CD14-positive monocyte (primary cell): ENCODE data around the gene TFF1. TPM values are rescaled to one million over a fixed set of nuclear protein-coding genes. Genes with fewer than 3 reads are reported as not detected.
A peak's percentile ranks its signal among the peaks of the same experiment; 100 is the strongest.

Experiments
- DNase-seq, 3 donors: peaks; one replicate each; pipeline ENCODE4 v3.0.0-alpha.2; 2011 to 2022
- H2AFZ ChIP-seq: 2 replicates; pipeline ENCODE4 v1.6.0; 2012; ENCODE audit warnings: mild to moderate bottlenecking, low read depth, low read length, inconsistent platforms; ENCODE audit not compliant: insufficient read depth, poor library complexity, severe bottlenecking
- H3K27ac ChIP-seq, 2 donors: 1 replicate in 1 of 2; 2 replicates in 1 of 2; pipeline ENCODE4 v1.5.1; 2012 to 2013; ENCODE audit warnings: low read length in 2 of 2, control low read depth in 1 of 2, inconsistent platforms in 1 of 2, low read depth in 1 of 2, mild to moderate bottlenecking in 1 of 2
- H3K27me3 ChIP-seq, 2 donors: one replicate each; pipeline versions ENCODE4 v1.6.0 to v1.6.1; 2011 to 2013; ENCODE audit warnings: low read length in 2 of 2; ENCODE audit not compliant: control insufficient read depth in 2 of 2, insufficient read depth in 2 of 2
- H3K36me3 ChIP-seq, 2 donors: replicated peaks in 1 of 2; 1 replicate in 1 of 2; 2 replicates in 1 of 2; pipeline versions ENCODE4 v1.5.1 to v1.6.1; 2012 to 2013; ENCODE audit warnings: low read length in 2 of 2, control low read depth in 1 of 2, inconsistent platforms in 1 of 2, mild to moderate bottlenecking in 1 of 2; ENCODE audit not compliant: insufficient read depth in 2 of 2, control insufficient read depth in 1 of 2
- H3K4me1 ChIP-seq, 2 donors: 1 replicate in 1 of 2; 2 replicates in 1 of 2; pipeline versions ENCODE4 v1.5.1 to v1.6.1; 2012 to 2013; ENCODE audit warnings: low read length in 2 of 2, control low read depth in 1 of 2, inconsistent platforms in 1 of 2, mild to moderate bottlenecking in 1 of 2, moderate library complexity in 1 of 2; ENCODE audit not compliant: insufficient read depth in 2 of 2, control insufficient read depth in 1 of 2
- H3K4me2 ChIP-seq: replicated peaks from 2 replicates; pipeline ENCODE3; 2012; ENCODE audit warnings: low read length, moderate library complexity, mild to moderate bottlenecking; ENCODE audit not compliant: poor library complexity, severe bottlenecking; ENCODE audit errors: extremely low read depth
- H3K4me3 ChIP-seq, 3 experiments: fragments of 200-600 bp in 1 of 3; sonication (generic) in 1 of 3; replicated peaks in 1 of 3; 1 replicate in 2 of 3; 2 replicates in 1 of 3; pipeline ENCODE4 v1.5.1; 2011 to 2013; ENCODE audit warnings: low read length in 3 of 3, mild to moderate bottlenecking in 3 of 3, control low read depth in 2 of 3, low read depth in 2 of 3, inconsistent platforms in 1 of 3, moderate library complexity in 1 of 3
- H3K79me2 ChIP-seq: 2 replicates; pipeline ENCODE4 v1.6.0; 2012; ENCODE audit warnings: mild to moderate bottlenecking, control low read depth, inconsistent platforms, low read length, moderate library complexity; ENCODE audit not compliant: insufficient read depth
- H3K9ac ChIP-seq: 2 replicates; pipeline ENCODE4 v1.6.0; 2017; ENCODE audit warnings: low read length, mild to moderate bottlenecking; ENCODE audit not compliant: insufficient read depth, poor library complexity, severe bottlenecking
- H3K9me3 ChIP-seq, 2 donors: replicated peaks in 1 of 2; 1 replicate in 1 of 2; 2 replicates in 1 of 2; pipeline versions ENCODE4 v1.5.1 to v1.6.1; 2012 to 2013; ENCODE audit warnings: low read length in 2 of 2, control low read depth in 1 of 2; ENCODE audit not compliant: control insufficient read depth in 1 of 2, insufficient read depth in 1 of 2
- H4K20me1 ChIP-seq: 2 replicates; pipeline ENCODE4 v1.6.0; 2012; ENCODE audit warnings: mild to moderate bottlenecking, low read length, control low read depth, moderate library complexity; ENCODE audit not compliant: insufficient read depth
- H3K27ac Mint-ChIP-seq, 7 donors: one replicate each; pipeline ENCODE4 v1.8.0; 2020; ENCODE audit warnings: mild to moderate bottlenecking in 7 of 7, mixed read lengths in 7 of 7, moderate library complexity in 6 of 7, inconsistent platforms in 2 of 7
- H3K27me3 Mint-ChIP-seq, 3 donors: one replicate each; pipeline ENCODE4 v1.8.0; 2021 to 2022; ENCODE audit warnings: low read depth in 3 of 3, mild to moderate bottlenecking in 3 of 3, mixed read lengths in 3 of 3, moderate library complexity in 3 of 3, inconsistent platforms in 1 of 3
- H3K36me3 Mint-ChIP-seq, 2 donors: one replicate each; pipeline ENCODE4 v1.8.0; 2020; ENCODE audit warnings: mixed read lengths in 2 of 2, inconsistent platforms in 1 of 2, mild to moderate bottlenecking in 1 of 2
- H3K4me1 Mint-ChIP-seq: one replicate; pipeline ENCODE4 v1.8.0; 2020; ENCODE audit warnings: mild to moderate bottlenecking, mixed read lengths
- H3K4me3 Mint-ChIP-seq, 2 donors: one replicate each; pipeline ENCODE4 v1.8.0; 2020; ENCODE audit warnings: mild to moderate bottlenecking in 2 of 2, mixed read lengths in 2 of 2, moderate library complexity in 1 of 2
- H3K9me3 Mint-ChIP-seq, 7 donors: one replicate each; pipeline ENCODE4 v1.8.0; 2020 to 2022; ENCODE audit warnings: mixed read lengths in 7 of 7, mild to moderate bottlenecking in 6 of 7, moderate library complexity in 6 of 7, inconsistent platforms in 2 of 7
- WGBS: methylation state at CpG from one replicate; pipeline ENCODE4 v1.1.5; 2013; ENCODE audit warnings: missing lambda C conversion rate; ENCODE audit not compliant: insufficient coverage; 5-methylcytosine and 5-hydroxymethylcytosine counted together
- intact Hi-C, 2 donors: fragments of 100-400 bp; cut with micrococcal nuclease; formaldehyde crosslinking; loops; one replicate each; pipeline versions ENCODE4 v1.15.0 to v1.15.1; 2023
- polyA plus RNA-seq, 3 donors: library from polyadenylated mRNA; depleted of rRNA in 1 of 3; unstranded in 2 of 3; stranded (reverse) in 1 of 3; fragments of 300-500 nt in 2 of 3; fragments of >200 nt in 1 of 3; fragmentation: Illumina TruSeq in 2 of 3; gene quantifications; 1 replicate in 2 of 3; 2 replicates in 1 of 3; pipeline ENCODE4 v1.2.3, GENCODE V29; 2012 to 2021
- TF ChIP-seq, protein P1 (sequence below): fragments of 200-600 bp; IDR thresholded peaks from one replicate; pipeline ENCODE4 v1.8.0; 2022; ENCODE audit warnings: antibody characterized with exemption, mild to moderate bottlenecking

TFF1 gene
- polyA plus RNA-seq, 3 donors: not detected

DNA sequence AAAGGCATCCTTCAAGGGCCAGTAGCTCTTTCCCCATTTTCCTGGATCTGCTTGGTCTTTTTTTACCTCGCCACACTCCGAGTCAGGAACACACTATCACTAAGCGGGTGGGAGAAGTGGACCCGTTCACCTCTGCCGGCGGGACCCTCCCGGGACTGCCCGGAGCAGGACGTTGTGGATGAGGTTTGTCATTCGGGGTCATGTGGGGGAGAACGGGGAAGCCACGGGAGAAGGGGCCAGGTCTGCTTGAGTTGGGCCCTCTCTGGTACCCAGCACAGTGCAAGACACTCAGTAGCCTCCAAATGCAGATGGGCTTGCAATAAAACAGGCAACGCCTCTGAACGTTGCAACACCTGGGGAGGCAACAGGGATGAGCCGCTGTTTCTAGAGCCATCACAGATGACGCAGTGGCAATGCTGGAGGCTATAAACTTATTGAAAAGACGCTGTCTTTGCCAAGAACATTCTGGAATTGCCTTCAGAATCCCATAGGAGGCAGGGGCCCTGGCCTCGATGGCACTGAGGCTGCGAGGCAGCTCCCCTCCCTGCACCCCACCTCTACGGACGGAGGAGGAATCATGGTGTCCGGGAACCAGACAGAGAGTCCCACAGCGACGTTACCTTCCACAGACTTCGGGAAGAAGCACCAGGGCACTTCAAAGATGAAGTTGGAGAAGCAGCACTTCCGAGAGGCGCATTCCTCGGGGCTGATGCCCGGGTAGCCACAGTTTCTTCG is 19.3 kb downstream of the TFF1 start:
- no peak overlapping the region for H3K4me3 ChIP-seq
- Mint-ChIP-seq H3K9me3 (no peaks in the 10 kb centered on the region), H3K27ac (peak overlapping the region in 1 of 7 donors; percentile 40), H3K27me3 (peaks cover 0 to 6% (median 0%) of the 10 kb centered on the region in 3 donors), H3K4me1 (no peaks in the 10 kb centered on the region), H3K4me3 (no peak overlapping the region), H3K36me3 (no peaks in the 10 kb centered on the region)
- 93% methylated on average over 22 of the region's 30 CpGs for WGBS
- H3K79me2 ChIP-seq: no peaks in the 10 kb centered on the region
- intact Hi-C loops: no loop called here
- H3K36me3 ChIP-seq: no peaks in the 10 kb centered on the region
- H2AFZ ChIP-seq: no peak overlapping the region
- H4K20me1 ChIP-seq: no peaks in the 10 kb centered on the region
- no peak overlapping the region for H3K9ac ChIP-seq
- no peaks in the 10 kb centered on the region for H3K27me3 ChIP-seq
- no peak overlapping the region for H3K4me2 ChIP-seq
- H3K27ac ChIP-seq: no peak overlapping the region
- H3K4me1 ChIP-seq: no peaks in the 10 kb centered on the region
- no peak for DNase-seq
- no peaks in the 10 kb centered on the region for H3K9me3 ChIP-seq
- TF ChIP-seq, protein P1, sequence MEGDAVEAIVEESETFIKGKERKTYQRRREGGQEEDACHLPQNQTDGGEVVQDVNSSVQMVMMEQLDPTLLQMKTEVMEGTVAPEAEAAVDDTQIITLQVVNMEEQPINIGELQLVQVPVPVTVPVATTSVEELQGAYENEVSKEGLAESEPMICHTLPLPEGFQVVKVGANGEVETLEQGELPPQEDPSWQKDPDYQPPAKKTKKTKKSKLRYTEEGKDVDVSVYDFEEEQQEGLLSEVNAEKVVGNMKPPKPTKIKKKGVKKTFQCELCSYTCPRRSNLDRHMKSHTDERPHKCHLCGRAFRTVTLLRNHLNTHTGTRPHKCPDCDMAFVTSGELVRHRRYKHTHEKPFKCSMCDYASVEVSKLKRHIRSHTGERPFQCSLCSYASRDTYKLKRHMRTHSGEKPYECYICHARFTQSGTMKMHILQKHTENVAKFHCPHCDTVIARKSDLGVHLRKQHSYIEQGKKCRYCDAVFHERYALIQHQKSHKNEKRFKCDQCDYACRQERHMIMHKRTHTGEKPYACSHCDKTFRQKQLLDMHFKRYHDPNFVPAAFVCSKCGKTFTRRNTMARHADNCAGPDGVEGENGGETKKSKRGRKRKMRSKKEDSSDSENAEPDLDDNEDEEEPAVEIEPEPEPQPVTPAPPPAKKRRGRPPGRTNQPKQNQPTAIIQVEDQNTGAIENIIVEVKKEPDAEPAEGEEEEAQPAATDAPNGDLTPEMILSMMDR: no peak

GRCh38 chr21:42346441-42346840 is 19.9 kb downstream of the TFF1 start:
- Mint-ChIP-seq H3K27ac (no peak overlapping the region), H3K4me1 (no peaks in the 10 kb centered on the region), H3K27me3 (peaks cover 0 to 7% (median 0%) of the 10 kb centered on the region in 3 donors), H3K4me3 (no peak overlapping the region), H3K9me3 (no peaks in the 10 kb centered on the region), H3K36me3 (no peaks in the 10 kb centered on the region)
- H3K79me2 ChIP-seq: no peaks in the 10 kb centered on the region
- H3K36me3 ChIP-seq: no peaks in the 10 kb centered on the region
- 100% methylated on average over 6 of the region's 9 CpGs for WGBS
- H4K20me1 ChIP-seq: no peaks in the 10 kb centered on the region
- H3K9ac ChIP-seq: no peak overlapping the region
- DNase-seq: no peak
- TF ChIP-seq, protein P1: no peak
- no peaks in the 10 kb centered on the region for H3K9me3 ChIP-seq
- H3K4me2 ChIP-seq: no peak overlapping the region
- no peaks in the 10 kb centered on the region for H3K4me1 ChIP-seq
- intact Hi-C loops: no loop called here
- no peak overlapping the region for H2AFZ ChIP-seq
- H3K27me3 ChIP-seq: no peaks in the 10 kb centered on the region
- H3K27ac ChIP-seq: no peak overlapping the region
- no peak overlapping the region for H3K4me3 ChIP-seq
